ENCODE data around the gene EMC8.

DNA sequence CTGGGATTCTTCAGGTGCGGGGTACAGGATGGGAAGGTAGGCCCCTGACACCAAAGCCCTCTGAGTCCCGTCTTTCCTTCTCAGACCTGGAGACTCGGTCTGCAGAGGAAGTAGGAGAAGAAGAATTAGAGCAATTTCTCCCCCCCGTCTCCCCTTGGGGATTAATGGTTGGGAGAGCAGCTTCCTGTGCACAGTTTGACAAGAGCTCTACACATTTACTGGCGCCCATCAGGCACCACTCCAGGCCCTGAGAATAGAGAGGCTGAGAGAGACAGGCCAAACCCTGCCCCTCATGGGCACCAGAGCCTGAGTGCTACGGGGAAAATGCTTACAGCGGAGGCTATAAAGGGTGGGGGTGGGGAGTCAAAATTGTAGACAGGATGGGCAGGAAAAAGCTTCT lies 44.9 kb downstream of the EMC8 start:
- TF ChIP-seq POLR2AphosphoS5 (IDR thresholded peaks at IDR 0.05; ENCODE audit: borderline replicate concordance, low read depth, low read length) (no peak), EZH2 (IDR thresholded peaks at IDR 0.05) (no peak)

Measured in SK-N-MC (cell line).